Retinal pigment epithelial cell (primary cell): ENCODE data around the gene DCLRE1A.
"Not testable (repeated sequence)": the region's sequence is repeated elsewhere in the genome, so short reads cannot be mapped to it uniquely, and the experiment has no call there.

Experiments
- DNase-seq: peaks from one replicate; pipeline ENCODE4 v3.0.0-alpha.2; 2010; ENCODE audit warnings: low read depth
- H3K4me3 ChIP-seq: 2 replicates; pipeline ENCODE4 v1.5.1; 2011; ENCODE audit warnings: mild to moderate bottlenecking, low read length, control low read depth, moderate library complexity
- TF ChIP-seq, protein P1 (sequence below): conservative IDR thresholded peaks from 2 replicates; pipeline ENCODE4 v1.5.1; 2011; ENCODE audit warnings: low read depth, low read length, control low read depth, inconsistent platforms

DCLRE1A gene

DNA sequence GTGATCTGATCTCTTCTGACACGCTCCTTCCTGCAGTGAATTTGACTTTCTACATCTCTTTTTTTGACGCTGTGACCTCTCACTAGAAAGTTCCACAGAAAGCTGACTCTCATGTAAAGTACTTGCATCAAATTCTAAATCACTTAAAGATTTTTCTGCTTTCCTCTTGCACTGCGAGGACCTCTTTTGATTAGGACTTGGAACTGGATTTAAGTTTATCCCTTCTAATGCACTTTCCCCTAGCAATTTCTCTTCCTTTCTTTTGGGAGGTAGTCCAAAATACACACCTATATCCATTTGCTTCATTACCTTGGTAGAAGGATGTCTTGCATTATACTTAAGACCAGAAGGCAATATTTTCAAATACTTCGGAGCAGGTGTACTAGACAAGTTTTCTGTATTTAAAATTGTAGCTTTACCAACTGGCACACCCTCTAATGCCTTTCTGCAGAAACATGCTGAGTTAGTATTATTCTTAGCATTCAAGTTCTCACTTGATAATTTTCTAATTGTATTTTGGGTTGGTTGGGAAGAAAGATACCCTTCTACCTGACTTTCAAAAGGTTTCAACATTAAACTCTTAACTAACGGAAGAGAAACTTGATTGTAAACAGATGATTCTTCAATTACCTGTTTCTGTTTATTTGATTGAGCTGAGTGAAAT is 4.6 kb downstream of the DCLRE1A start:
- TF ChIP-seq, protein P1, sequence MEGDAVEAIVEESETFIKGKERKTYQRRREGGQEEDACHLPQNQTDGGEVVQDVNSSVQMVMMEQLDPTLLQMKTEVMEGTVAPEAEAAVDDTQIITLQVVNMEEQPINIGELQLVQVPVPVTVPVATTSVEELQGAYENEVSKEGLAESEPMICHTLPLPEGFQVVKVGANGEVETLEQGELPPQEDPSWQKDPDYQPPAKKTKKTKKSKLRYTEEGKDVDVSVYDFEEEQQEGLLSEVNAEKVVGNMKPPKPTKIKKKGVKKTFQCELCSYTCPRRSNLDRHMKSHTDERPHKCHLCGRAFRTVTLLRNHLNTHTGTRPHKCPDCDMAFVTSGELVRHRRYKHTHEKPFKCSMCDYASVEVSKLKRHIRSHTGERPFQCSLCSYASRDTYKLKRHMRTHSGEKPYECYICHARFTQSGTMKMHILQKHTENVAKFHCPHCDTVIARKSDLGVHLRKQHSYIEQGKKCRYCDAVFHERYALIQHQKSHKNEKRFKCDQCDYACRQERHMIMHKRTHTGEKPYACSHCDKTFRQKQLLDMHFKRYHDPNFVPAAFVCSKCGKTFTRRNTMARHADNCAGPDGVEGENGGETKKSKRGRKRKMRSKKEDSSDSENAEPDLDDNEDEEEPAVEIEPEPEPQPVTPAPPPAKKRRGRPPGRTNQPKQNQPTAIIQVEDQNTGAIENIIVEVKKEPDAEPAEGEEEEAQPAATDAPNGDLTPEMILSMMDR = no peak
- DNase-seq = no peak
- H3K4me3 ChIP-seq = no peak overlapping the region

DNA sequence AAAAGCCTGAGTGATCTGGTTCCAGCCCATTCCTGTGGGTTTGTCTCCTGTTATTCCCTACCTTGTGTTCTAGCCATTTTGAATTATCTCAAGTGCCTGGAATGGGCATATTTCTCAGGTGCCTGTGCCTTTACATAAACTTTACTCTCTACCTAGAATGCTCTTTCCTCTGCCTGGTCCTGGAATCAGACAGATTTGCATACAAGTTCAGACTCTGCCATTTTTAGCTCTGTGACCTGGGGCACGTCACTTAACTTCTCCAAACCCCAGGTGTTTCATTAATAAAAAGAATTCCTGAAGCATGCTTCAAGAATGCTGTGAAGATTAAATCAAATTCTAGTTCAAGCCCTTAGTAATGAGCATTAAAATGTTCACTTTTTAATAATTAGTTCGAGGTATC is 7.8 kb downstream of the DCLRE1A start:
- DNase-seq = no peak
- TF ChIP-seq, protein P1 = no peak
- no peak overlapping the region for H3K4me3 ChIP-seq

DNA sequence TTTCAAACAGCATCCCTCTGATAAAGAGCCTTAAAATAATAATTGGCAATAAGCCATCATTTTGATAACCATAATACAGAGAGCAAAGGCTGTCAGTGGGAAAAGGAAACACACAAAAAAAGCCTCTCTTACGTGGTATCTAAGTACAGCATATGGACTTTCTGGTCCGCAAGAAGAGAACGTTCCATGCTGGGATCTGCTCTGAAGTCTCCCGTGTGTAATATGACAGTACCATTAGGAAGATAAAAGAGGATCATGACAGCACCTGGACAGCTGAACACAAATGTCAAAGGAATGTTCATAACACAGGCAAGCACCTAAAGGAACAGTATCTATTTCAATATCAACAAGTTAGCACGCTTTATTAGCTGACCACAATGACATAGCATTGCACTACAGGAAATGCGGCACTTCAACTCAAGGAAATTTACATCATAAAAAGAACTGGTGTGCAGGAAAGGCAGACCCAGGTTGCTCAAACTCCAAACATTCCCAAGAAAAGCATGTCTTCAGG is 9.9 kb downstream of the DCLRE1A start:
- no peak overlapping the region for H3K4me3 ChIP-seq
- DNase-seq = no peak
- TF ChIP-seq, protein P1 = no peak

DNA sequence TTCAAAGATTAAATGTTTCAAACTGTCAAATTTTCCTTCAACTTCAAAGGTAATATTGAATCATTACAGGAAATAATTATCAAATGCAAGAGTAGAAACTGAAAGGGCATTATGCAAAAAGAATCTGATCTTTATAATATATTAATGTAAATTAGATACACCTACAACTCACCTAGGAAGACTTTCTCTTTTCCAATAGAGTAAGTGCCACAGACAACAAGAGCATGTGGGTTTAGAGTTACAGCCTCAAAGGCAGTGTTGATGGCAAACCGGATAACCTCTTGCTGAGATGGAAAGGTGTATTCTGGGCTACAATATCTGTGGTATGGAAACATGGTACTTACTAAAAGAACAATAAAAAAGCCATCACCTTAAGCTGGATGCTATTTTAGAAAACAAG is 11.7 kb downstream of the DCLRE1A start:
- H3K4me3 ChIP-seq = no peak overlapping the region
- DNase-seq = no peak
- TF ChIP-seq, protein P1 = no peak

DNA sequence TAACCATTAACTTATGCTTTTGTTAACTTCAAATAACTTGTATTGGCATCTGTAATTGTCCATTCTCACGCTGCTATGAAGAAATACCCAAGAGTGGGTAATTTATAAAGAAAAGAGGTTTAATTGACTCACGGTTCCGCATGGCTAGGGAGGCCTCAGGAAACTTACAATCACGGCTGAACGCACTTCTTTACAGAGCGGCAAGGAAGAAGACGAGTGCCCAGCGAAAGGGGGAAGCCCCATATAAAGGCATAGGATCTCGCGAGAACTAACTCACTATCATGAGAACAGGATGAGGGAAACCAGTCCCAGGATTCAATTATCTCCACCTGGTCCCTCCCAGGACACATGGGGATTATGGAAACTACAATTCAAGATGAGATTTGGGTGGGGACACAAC is 25.3 kb downstream of the DCLRE1A start:
- not testable (repeated sequence) for H3K4me3 ChIP-seq, DNase-seq

DNA sequence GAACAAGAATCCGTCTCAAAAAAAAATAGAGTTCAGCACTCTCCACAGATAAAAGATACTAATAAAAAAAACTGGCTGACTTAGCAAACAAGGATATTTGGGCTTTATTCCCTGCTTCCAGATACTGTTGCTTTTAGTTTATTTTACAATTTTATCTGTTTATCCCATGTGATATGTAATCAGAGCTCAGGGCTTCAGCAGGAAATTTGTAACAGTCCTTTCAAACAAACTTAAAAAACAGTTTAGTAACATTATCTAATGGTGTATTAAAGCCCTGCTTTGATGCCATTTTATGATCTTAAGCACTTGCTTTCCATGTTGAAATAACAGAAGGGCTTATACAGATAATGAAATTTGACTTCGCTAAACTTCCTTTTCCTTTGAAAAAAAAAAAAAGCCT is 28.1 kb downstream of the DCLRE1A start:
- DNase-seq = no peak
- TF ChIP-seq, protein P1 = no peak
- no peak overlapping the region for H3K4me3 ChIP-seq

DNA sequence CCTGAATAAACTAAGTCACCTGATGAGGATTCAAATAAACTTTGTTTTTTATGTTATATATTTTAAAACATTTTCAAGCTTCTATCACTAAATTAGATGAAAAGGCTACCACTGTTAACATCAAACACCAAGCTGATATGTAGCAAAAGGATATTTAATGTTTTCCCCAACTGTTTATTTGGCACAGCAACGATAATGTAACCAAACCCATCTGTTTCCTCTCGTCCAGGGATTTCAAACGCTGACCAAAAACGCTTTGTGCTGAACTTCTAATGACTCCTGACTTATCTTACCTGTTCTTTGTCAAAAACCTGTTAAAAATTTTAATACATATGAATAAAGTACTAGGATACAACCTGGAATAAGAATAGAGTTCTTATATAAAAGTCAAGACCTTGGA is 30.5 kb downstream of the DCLRE1A start:
- no peak for DNase-seq
- no peak overlapping the region for H3K4me3 ChIP-seq
- TF ChIP-seq, protein P1 = no peak
